Aorta (tissue), 5 donors: ENCODE results near the gene APOA4. TPM values are rescaled to one million over a fixed set of nuclear protein-coding genes. Genes with fewer than 3 reads are reported as not detected.

Experiments
- ATAC-seq: fragments of 200-7000 bp; cut with Tn5 transposase; one replicate; pipeline ENCODE4 v1.9.1; 2022; ENCODE audit warnings: moderate library complexity; ENCODE audit not compliant: low FRiP score
- DNase-seq, 2 donors: peaks; one replicate each; pipeline ENCODE4 v3.0.0-alpha.2; 2020
- H3K27ac ChIP-seq, 2 donors: one replicate each; pipeline ENCODE4 v1.5.1; 2013; ENCODE audit warnings: low read length in 2 of 2, mild to moderate bottlenecking in 2 of 2, moderate library complexity in 2 of 2, control low read depth in 1 of 2, inconsistent platforms in 1 of 2, low read depth in 1 of 2
- H3K27me3 ChIP-seq, 2 donors: one replicate each; pipeline ENCODE4 v1.6.1; 2013; ENCODE audit warnings: control low read depth in 1 of 2, low read length in 1 of 2, mild to moderate bottlenecking in 1 of 2, moderate library complexity in 1 of 2; ENCODE audit not compliant: insufficient read depth in 2 of 2, control insufficient read depth in 1 of 2
- H3K36me3 ChIP-seq, 2 donors: one replicate each; pipeline ENCODE4 v1.6.1; 2013; ENCODE audit warnings: control low read depth in 1 of 2, low read length in 1 of 2, mild to moderate bottlenecking in 1 of 2; ENCODE audit not compliant: insufficient read depth in 2 of 2, control insufficient read depth in 1 of 2
- H3K4me1 ChIP-seq, 2 donors: one replicate each; pipeline ENCODE4 v1.6.1; 2013; ENCODE audit warnings: low read length in 2 of 2, control low read depth in 1 of 2, mild to moderate bottlenecking in 1 of 2, moderate library complexity in 1 of 2; ENCODE audit not compliant: insufficient read depth in 2 of 2, control insufficient read depth in 1 of 2
- H3K4me3 ChIP-seq, 2 donors: one replicate each; pipeline ENCODE4 v1.5.1; 2013; ENCODE audit warnings: low read length in 2 of 2, control low read depth in 1 of 2, mild to moderate bottlenecking in 1 of 2
- H3K9me3 ChIP-seq: one replicate; pipeline ENCODE4 v1.6.1; 2013; ENCODE audit warnings: mild to moderate bottlenecking, low read length; ENCODE audit not compliant: control insufficient read depth
- WGBS, 2 donors: extraction: QIAGEN DNeasy Blood & Tissue Kit; methylation state at CpG; one replicate each; pipeline ENCODE4 v1.1.7; 2013; 5-methylcytosine and 5-hydroxymethylcytosine counted together
- intact Hi-C, 2 donors: fragments of 100-400 bp; cut with DNase I; formaldehyde crosslinking; loops; one replicate each; pipeline versions ENCODE4 v1.14.2 to v1.15.0; 2022
- polyA plus RNA-seq, 2 donors: library from polyadenylated mRNA; stranded (reverse); fragments of 200-250 nt; gene quantifications; one replicate each; pipeline ENCODE4 v1.2.3, GENCODE V29; 2013
- total RNA-seq, 2 donors: library from RNA; stranded (reverse); fragmentation: NEBNext Ultra II Directional; extraction: Animal tissue kit (Norgen Biotek cat#: 25700); gene quantifications; one replicate each; pipeline ENCODE4 v1.2.1, GENCODE V29; 2021
- donor health status: healthy with polysubstance abuse.
- donor health status: Bipolar disorder and iron deficiency.
- donor health status: DM: no; HTN: no; CAD: no.
- donor health status: DM: no; HTN: no; CAD: no.
- donor health status: DM: yes; HTN: yes; CAD: no.

Gene APOA4
- total and polyA plus RNA-seq, 4 donors = 0.64 to 457 TPM; not detected in 2

GRCh38 chr11:116855413-116855812 lies 32.3 kb upstream of the APOA4 start:
- no peaks in the 10 kb centered on the region for H3K27me3 ChIP-seq
- WGBS, 2 donors = 94 to 95% methylated on average over 7 of the region's 7 CpGs
- no peaks in the 10 kb centered on the region for H3K4me1 ChIP-seq
- no peaks in the 10 kb centered on the region for H3K9me3 ChIP-seq
- H3K27ac ChIP-seq = no peak overlapping the region
- ATAC-seq (no peak), DNase-seq (peak in 1 of 2 donors; percentile 56)
- intact Hi-C loops = no loop called here
- no peak overlapping the region for H3K4me3 ChIP-seq
- peaks cover 0 to 6% of the 10 kb centered on the region in 2 donors for H3K36me3 ChIP-seq

DNA sequence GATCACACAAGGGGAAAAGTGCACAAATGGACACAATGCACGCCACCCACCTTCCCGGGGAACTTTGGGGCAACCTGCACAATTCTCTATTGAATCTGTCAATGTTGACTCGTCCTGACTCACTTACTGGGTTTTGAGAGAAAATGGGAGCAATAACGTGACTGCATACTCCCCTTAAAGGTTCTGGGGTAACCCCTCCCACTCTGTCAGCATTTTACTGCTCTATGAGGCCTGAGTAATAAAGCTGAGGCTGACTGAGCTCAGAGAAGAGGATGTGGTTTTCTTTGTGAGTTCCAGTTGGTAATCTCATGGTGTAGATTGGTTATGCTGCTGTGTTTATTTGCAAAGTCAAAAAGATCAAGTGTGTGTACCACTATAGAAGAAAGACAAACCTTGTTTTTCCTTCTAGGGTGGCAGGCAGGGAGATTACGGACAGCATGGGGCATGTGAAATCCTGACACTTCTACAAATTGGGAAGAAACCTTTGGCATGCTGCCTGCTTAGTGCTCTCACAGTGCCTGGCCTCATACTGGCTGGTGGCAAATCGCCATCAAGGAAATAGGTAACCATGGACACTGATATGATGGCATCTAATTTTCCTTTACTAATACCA lies 30.5 kb upstream of the APOA4 start:
- no peaks in the 10 kb centered on the region for H3K27me3 ChIP-seq
- H3K9me3 ChIP-seq = no peaks in the 10 kb centered on the region
- H3K4me1 ChIP-seq = no peaks in the 10 kb centered on the region
- no peak overlapping the region for H3K4me3 ChIP-seq
- intact Hi-C loops = no loop called here
- H3K36me3 ChIP-seq = peaks cover 0 to 2% of the 10 kb centered on the region in 2 donors
- ATAC-seq (no peak), DNase-seq (no peak)
- 71 to 93% methylated on average over 6 of the region's 6 CpGs for WGBS, 2 donors
- H3K27ac ChIP-seq = no peak overlapping the region

DNA sequence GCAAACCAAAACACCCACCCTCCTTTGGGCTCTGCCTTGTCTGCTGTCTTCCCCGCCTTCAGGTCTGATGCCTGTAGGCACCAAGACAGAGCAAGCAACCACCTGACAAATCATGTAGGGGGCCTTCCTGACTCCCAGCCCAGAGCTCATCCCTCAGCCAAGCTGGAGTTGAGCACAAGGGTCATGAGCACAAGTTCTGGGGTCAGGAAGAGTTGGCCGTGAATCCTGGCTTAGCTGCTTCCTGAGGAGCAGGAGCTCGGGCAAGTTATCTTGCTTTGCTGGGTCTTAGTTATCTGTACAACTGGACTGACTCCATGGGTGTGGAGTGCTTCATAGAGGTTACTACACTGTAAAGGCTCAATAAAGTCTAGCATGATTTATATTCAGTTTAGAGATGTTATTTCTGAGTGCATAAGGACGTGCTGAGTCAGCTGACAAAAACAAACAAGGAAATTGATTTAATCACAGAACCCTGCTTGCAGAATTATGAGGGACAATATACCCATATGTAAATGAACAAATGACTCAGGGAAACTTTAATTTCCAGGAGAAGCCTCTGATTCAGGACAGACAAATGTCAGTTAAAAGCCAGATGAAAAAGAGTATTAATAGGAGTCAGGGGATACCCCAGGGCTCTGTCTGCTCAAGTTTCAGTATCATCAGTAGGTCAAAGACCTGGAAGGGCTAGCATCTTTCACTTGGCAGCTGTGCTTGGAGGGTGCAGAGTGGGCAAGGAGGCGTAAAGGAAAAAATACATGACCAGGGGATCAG lies 29.3 kb upstream of the APOA4 start:
- H3K27me3 ChIP-seq = no peaks in the 10 kb centered on the region
- H3K4me1 ChIP-seq = no peaks in the 10 kb centered on the region
- intact Hi-C loops = no loop called here
- ATAC-seq (peak; percentile 55), DNase-seq (no peak)
- peak overlapping the region in 1 of 2 donors; percentile 5 for H3K27ac ChIP-seq
- H3K4me3 ChIP-seq = no peak overlapping the region
- WGBS, 2 donors = 58 to 60% methylated on average over 5 of the region's 5 CpGs
- peaks cover 0 to 4% of the 10 kb centered on the region in 2 donors for H3K36me3 ChIP-seq
- H3K9me3 ChIP-seq = no peaks in the 10 kb centered on the region

GRCh38 chr11:116851626-116852025 lies 28.5 kb upstream of the APOA4 start:
- H3K36me3 ChIP-seq = peaks cover 0 to 7% of the 10 kb centered on the region in 2 donors
- intact Hi-C loops = no loop called here
- no peaks in the 10 kb centered on the region for H3K4me1 ChIP-seq
- no peak overlapping the region for H3K4me3 ChIP-seq
- no peaks in the 10 kb centered on the region for H3K27me3 ChIP-seq
- DNase-seq = peak in 1 of 2 donors; percentile 63
- H3K27ac ChIP-seq = no peak overlapping the region
- 53 to 62% methylated on average over 7 of the region's 7 CpGs for WGBS, 2 donors
- no peak for ATAC-seq
- H3K9me3 ChIP-seq = no peaks in the 10 kb centered on the region

GRCh38 chr11:116849486-116849885 lies 26.4 kb upstream of the APOA4 start:
- Histone ChIP-seq H3K9me3 (no peaks in the 10 kb centered on the region), H3K4me1 (no peaks in the 10 kb centered on the region), H3K27ac (no peak overlapping the region), H3K36me3 (peaks cover 0 to 11% of the 10 kb centered on the region in 2 donors), H3K4me3 (no peak overlapping the region), H3K27me3 (no peaks in the 10 kb centered on the region)
- 94 to 98% methylated on average over 6 of the region's 6 CpGs for WGBS, 2 donors
- DNase-seq = no peak
- no peak for ATAC-seq
- intact Hi-C loops = no loop called here

DNA sequence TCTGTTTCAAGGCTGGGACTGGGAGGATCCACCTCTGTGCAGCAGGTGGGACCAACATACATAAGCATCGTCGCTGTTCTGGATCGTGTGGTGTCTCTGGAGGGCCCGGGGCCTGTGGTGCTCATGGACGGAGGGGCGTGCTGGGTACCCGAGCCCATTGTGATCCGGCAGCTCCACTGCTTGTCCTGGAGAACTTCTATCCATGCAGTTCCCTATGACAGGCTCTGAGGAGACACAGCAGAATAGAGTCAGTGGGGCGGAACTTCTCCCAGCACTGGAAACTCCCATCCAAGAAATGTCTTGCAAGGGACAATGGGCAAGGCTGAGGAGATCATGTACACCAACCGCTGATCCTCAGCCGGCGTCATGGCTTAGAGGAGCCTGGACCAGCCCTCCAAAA lies 26.0 kb upstream of the APOA4 start:
- no peaks in the 10 kb centered on the region for H3K27me3 ChIP-seq
- H3K36me3 ChIP-seq = peaks cover 0 to 11% of the 10 kb centered on the region in 2 donors
- intact Hi-C loops = no loop called here
- H3K9me3 ChIP-seq = no peaks in the 10 kb centered on the region
- 96% methylated on average over 12 of the region's 12 CpGs for WGBS, 2 donors
- ATAC-seq (no peak), DNase-seq (peak in 1 of 2 donors; percentile 46)
- H3K4me3 ChIP-seq = no peak overlapping the region
- no peaks in the 10 kb centered on the region for H3K4me1 ChIP-seq
- no peak overlapping the region for H3K27ac ChIP-seq

DNA sequence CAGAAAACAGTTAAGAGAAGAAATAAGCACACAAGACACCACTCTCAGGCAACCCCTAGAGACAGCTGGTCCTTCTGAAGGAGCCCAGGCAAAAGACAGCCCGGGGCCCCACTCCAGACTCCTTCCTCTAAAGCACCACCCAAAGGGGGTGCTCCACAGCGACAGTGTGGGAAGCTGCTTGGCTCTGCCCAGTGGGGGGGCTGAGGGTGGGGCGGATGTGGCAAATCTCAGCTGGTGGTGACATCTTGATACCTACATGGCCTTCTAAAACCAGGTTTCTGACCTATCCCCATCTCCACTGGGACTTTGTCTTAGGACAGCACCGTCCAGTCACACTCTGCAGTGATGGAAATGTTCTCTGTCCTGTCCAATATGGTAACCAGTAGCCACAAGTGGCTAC lies 24.5 kb upstream of the APOA4 start:
- H3K27ac ChIP-seq = no peak overlapping the region
- H3K36me3 ChIP-seq = peaks cover 0 to 15% of the 10 kb centered on the region in 2 donors
- DNase-seq = no peak
- no peaks in the 10 kb centered on the region for H3K9me3 ChIP-seq
- intact Hi-C loops = no loop called here
- no peaks in the 10 kb centered on the region for H3K27me3 ChIP-seq
- WGBS, 2 donors = 95 to 97% methylated on average over 4 of the region's 4 CpGs
- ATAC-seq = no peak
- H3K4me3 ChIP-seq = no peak overlapping the region
- no peaks in the 10 kb centered on the region for H3K4me1 ChIP-seq

- Histone ChIP-seq H3K4me1 (no peaks in the 10 kb centered on the region), H3K9me3 (no peaks in the 10 kb centered on the region), H3K27me3 (no peaks in the 10 kb centered on the region), H3K27ac (no peak overlapping the region), H3K36me3 (peaks cover 0 to 15% of the 10 kb centered on the region in 2 donors), H3K4me3 (no peak overlapping the region)
- WGBS, 2 donors = 63 to 73% methylated on average over 4 of the region's 4 CpGs
- intact Hi-C loops = no loop called here
- ATAC-seq (no peak), DNase-seq (no peak)
These were observed 21.6 kb upstream of the APOA4 start for GRCh38 chr11:116844722-116845121.

GRCh38 chr11:116843661-116844060 lies 20.6 kb upstream of the APOA4 start:
- intact Hi-C loops = no loop called here
- WGBS, 2 donors = 94 to 95% methylated on average over 9 of the region's 9 CpGs
- no peak for ATAC-seq

More at GRCh38 chr11:116843661-116844060, 20.6 kb upstream of the APOA4 start:
- Histone ChIP-seq H3K27ac (no peak overlapping the region), H3K4me1 (no peaks in the 10 kb centered on the region), H3K9me3 (no peaks in the 10 kb centered on the region), H3K27me3 (no peaks in the 10 kb centered on the region), H3K4me3 (no peak overlapping the region), H3K36me3 (peaks cover 0 to 15% of the 10 kb centered on the region in 2 donors)
- DNase-seq = no peak
